ENCODE results near the gene ZNF438. TPM values are rescaled to one million over a fixed set of nuclear protein-coding genes. Genes with fewer than 3 reads are reported as not detected.

The ZNF438 gene
- total and polyA plus RNA-seq, 7 donors = 12.3 to 27.9 (median 20.7) TPM

DNA sequence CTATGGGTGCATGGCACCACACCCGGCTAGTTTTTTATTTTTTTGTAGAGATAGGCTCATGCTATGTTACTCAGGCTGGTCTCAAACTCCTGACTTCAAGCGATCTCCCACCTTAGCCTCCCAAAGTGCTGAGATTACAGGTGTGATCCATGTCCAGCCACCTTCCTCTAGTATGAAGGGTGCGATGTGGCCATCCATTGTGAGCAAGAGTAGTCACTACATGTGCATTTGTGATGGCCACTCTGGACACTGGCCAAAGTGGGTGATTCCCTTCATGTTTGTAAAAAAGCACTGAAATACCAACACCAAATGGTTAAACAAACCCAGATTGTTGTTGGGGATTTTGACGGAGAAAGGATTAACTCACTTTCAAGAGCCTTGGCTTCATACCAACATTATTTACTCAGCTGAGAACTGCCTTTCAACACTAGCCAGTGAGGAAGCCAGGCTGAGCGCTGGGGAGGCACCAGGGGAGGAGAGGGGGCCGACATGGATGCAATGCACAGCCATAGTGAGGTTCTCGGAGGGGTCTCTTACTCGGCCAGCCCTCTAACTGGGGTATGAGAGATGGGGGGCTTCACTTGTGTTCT lies 204.0 kb downstream of the ZNF438 start:
- intact Hi-C loops (cut with DNase I) = no loop called here
- WGBS, 3 donors = 42 to 47% (median 47%) methylated on average over 8 of the region's 8 CpGs
- H3K27ac ChIP-seq = no peak overlapping the region
- peak in 1 of 2 donors; percentile 30 for DNase-seq
- H3K9me3 ChIP-seq = no peaks in the 10 kb centered on the region
- no peak overlapping the region for H3K4me3 ChIP-seq
- no peaks in the 10 kb centered on the region for H3K4me1 ChIP-seq
- H3K27me3 ChIP-seq (ENCODE audit: insufficient read depth in 3 of 3, low read length in 2 of 3) = peaks cover 0 to 13% (median 0%) of the 10 kb centered on the region in 3 donors
- TF ChIP-seq, protein P1, sequence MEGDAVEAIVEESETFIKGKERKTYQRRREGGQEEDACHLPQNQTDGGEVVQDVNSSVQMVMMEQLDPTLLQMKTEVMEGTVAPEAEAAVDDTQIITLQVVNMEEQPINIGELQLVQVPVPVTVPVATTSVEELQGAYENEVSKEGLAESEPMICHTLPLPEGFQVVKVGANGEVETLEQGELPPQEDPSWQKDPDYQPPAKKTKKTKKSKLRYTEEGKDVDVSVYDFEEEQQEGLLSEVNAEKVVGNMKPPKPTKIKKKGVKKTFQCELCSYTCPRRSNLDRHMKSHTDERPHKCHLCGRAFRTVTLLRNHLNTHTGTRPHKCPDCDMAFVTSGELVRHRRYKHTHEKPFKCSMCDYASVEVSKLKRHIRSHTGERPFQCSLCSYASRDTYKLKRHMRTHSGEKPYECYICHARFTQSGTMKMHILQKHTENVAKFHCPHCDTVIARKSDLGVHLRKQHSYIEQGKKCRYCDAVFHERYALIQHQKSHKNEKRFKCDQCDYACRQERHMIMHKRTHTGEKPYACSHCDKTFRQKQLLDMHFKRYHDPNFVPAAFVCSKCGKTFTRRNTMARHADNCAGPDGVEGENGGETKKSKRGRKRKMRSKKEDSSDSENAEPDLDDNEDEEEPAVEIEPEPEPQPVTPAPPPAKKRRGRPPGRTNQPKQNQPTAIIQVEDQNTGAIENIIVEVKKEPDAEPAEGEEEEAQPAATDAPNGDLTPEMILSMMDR (IDR thresholded peaks at IDR 0.05) = no peak
- no peaks in the 10 kb centered on the region for H3K36me3 ChIP-seq (ENCODE audit: insufficient read depth in 1 of 2, low read depth in 1 of 2)
- peak in 2 of 4 donors; percentile 35 to 37 for ATAC-seq

DNA sequence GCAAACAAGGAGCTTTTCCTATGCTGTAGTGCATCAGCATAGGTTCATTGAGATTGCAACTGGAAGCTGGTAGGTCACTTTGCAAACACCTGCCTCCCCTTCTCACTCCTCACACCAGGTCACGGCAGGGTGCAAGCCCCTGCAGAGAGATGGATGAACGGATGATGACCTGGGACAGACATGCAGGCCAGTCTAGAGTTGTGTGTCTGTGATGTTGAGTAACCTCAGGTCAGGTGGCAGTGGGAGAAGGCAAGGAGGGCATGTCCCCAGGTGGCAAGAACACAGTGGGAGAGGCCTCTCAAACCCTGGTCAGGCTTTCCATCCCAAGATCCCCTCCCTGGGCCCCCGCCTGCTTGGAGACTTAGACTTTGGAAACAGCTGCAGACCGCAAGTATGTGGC lies 205.0 kb downstream of the ZNF438 start:
- H3K27ac ChIP-seq = no peak overlapping the region
- H3K4me1 ChIP-seq = no peaks in the 10 kb centered on the region
- DNase-seq (no peak), ATAC-seq (no peak)
- peaks cover 0 to 13% (median 0%) of the 10 kb centered on the region in 3 donors for H3K27me3 ChIP-seq (ENCODE audit: insufficient read depth in 3 of 3, low read length in 2 of 3)
- no peaks in the 10 kb centered on the region for H3K9me3 ChIP-seq
- intact Hi-C loops (cut with DNase I) = no loop called here
- no peaks in the 10 kb centered on the region for H3K36me3 ChIP-seq (ENCODE audit: insufficient read depth in 1 of 2, low read depth in 1 of 2)
- 76 to 84% (median 79%) methylated on average over 4 of the region's 4 CpGs for WGBS, 3 donors
- no peak overlapping the region for H3K4me3 ChIP-seq
- TF ChIP-seq, protein P1 (IDR thresholded peaks at IDR 0.05) = no peak

DNA sequence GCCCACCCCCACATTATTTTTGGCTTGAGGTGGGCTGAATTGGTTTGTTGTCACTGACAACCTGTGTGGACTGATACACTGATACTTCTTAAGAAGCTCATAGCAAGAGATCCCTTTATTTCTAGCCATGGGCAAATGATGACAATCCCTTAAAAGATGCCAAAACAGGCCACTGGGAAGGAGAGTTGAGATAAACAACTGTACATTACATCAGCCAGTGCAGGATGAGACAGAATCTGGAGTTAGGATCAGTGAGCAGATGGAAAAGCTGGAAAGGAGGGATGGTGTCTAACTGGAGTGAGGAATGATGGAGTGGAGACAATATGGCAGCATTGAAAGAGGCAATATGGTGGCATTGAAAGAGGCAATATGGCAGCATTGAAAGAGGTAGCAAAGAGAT lies 206.2 kb downstream of the ZNF438 start:
- H3K4me1 ChIP-seq = no peaks in the 10 kb centered on the region
- no peak overlapping the region for H3K4me3 ChIP-seq
- no peak overlapping the region for H3K27ac ChIP-seq
- TF ChIP-seq, protein P1 (IDR thresholded peaks at IDR 0.05) = no peak
- no peaks in the 10 kb centered on the region for H3K36me3 ChIP-seq (ENCODE audit: insufficient read depth in 1 of 2, low read depth in 1 of 2)
- DNase-seq = no peak
- ATAC-seq = no peak
- intact Hi-C loops (cut with DNase I) = no loop called here
- H3K27me3 ChIP-seq (ENCODE audit: insufficient read depth in 3 of 3, low read length in 2 of 3) = peaks cover 0 to 13% (median 0%) of the 10 kb centered on the region in 3 donors
- H3K9me3 ChIP-seq = no peaks in the 10 kb centered on the region

DNA sequence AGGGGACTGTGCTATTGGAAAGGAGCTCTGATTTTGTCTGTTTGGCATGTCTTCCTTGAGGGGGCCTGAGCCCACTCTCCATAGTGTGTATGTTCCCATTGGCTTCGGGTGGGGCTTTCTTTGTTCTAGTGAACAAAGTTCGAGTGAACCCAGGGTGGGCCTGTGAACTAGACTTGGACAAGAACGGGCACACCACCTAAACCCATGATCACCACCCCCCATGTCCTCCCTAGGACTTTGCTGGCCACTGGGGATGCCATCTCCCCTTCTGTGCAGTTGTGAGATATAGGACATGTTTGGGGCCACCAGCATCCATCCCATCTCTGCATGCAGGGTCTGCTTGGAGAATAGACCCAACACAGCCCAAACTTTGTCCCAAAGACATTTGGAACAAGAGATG lies 206.6 kb downstream of the ZNF438 start:
- intact Hi-C loops (cut with DNase I) = no loop called here
- Histone ChIP-seq H3K27me3 (ENCODE audit: insufficient read depth in 3 of 3, low read length in 2 of 3) (peaks cover 0 to 13% (median 0%) of the 10 kb centered on the region in 3 donors), H3K4me3 (no peak overlapping the region), H3K9me3 (no peaks in the 10 kb centered on the region), H3K36me3 (ENCODE audit: insufficient read depth in 1 of 2, low read depth in 1 of 2) (no peaks in the 10 kb centered on the region), H3K27ac (no peak overlapping the region), H3K4me1 (peaks cover 2% of the 10 kb centered on the region)
- DNase-seq = no peak
- 91 to 97% (median 93%) methylated on average over 3 of the region's 3 CpGs for WGBS, 3 donors
- ATAC-seq = no peak
- TF ChIP-seq, protein P1 (IDR thresholded peaks at IDR 0.05) = no peak

DNA sequence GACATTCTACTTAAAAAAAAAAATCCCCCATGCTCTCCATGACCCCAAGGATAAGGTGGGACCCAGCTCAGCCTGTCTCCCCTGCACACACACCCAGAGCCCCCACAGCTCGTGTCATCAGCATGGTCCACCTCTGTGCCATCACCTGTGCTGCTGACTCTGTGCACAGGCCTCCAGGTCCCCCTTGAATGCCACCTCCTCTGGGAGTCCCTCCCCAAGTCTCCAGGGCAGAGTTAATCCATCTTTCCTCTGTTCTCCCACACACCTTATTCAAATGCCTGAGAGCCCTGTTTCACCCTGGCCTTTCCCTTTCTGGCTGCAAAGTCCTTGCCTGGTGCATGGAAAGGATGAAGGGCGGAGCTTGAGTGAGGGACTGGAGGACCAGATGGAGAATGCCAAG lies 208.0 kb downstream of the ZNF438 start:
- intact Hi-C loops (cut with DNase I) = no loop called here
- DNase-seq = no peak
- peaks cover 5% of the 10 kb centered on the region for H3K4me1 ChIP-seq

More for the DNA sequence above, 208.0 kb downstream of the ZNF438 start:
- ATAC-seq = no peak
- Histone ChIP-seq H3K4me3 (no peak overlapping the region), H3K27ac (no peak overlapping the region), H3K36me3 (ENCODE audit: insufficient read depth in 1 of 2, low read depth in 1 of 2) (no peaks in the 10 kb centered on the region), H3K9me3 (no peaks in the 10 kb centered on the region), H3K27me3 (ENCODE audit: insufficient read depth in 3 of 3, low read length in 2 of 3) (peaks cover 0 to 13% (median 0%) of the 10 kb centered on the region in 3 donors)
- WGBS, 3 donors = 92 to 97% (median 93%) methylated on average over 2 of the region's 2 CpGs
- TF ChIP-seq, protein P1 (IDR thresholded peaks at IDR 0.05) = no peak
